ENCODE data around the gene YDJC.

DNA sequence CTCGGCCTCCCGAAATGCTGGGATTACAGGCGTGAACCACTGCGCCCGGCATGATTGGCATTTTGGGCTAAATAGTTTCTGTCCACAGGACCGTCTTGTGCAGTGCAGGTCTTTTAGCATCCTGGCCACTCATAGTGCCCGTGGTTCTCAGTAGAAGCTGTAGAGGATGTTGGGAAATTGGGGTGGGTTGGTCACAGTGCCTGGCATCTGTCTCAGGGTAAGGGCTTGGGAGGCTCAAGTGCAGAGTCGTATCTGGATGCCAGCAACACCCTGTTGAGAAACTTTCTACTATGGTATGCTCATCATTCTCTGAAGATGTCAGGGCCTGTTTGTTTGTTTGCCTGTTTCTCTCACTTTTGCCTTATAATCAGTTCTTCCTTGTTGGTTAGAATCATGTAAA lies 40.4 kb downstream of the YDJC start:
- no peak for TF ChIP-seq CTCF (conservative IDR thresholded peaks at IDR 0.05)
- TF ChIP-seq EZH2 (IDR thresholded peaks at IDR 0.05; ENCODE audit: low read depth): no peak
